GM12875 (cell line): Measurements from ENCODE around the gene SLC9A9.

Source experiments
- H3K4me3 ChIP-seq: one replicate; pipeline ENCODE4 v1.5.1; 2011; ENCODE audit warnings: low read depth, low read length, control low read depth
- CTCF ChIP-seq: IDR thresholded peaks from 2 replicates; pipeline ENCODE4 v1.5.1; 2011; ENCODE audit warnings: low read depth, mild to moderate bottlenecking, control low read depth, inconsistent platforms, low read length, moderate library complexity, borderline replicate concordance; ENCODE audit not compliant: insufficient read depth

The SLC9A9 gene

GRCh38 chr3:143585720-143586456 is 262.4 kb downstream of the SLC9A9 start:
- no peak overlapping the region for H3K4me3 ChIP-seq
- no peak for TF ChIP-seq CTCF

- no peak overlapping the region for H3K4me3 ChIP-seq
- no peak for TF ChIP-seq CTCF
Measured at GRCh38 chr3:143584474-143584873, 263.8 kb downstream of the SLC9A9 start.

GRCh38 chr3:143581972-143582722 is 266.1 kb downstream of the SLC9A9 start:
- no peak for TF ChIP-seq CTCF
- H3K4me3 ChIP-seq: no peak overlapping the region

GRCh38 chr3:143578810-143579435 is 269.3 kb downstream of the SLC9A9 start:
- TF ChIP-seq CTCF: no peak

GRCh38 chr3:143576568-143577270 is 271.5 kb downstream of the SLC9A9 start:
- H3K4me3 ChIP-seq: no peak overlapping the region
- no peak for TF ChIP-seq CTCF

More at GRCh38 chr3:143578810-143579435, 269.3 kb downstream of the SLC9A9 start:
- H3K4me3 ChIP-seq: no peak overlapping the region

GRCh38 chr3:143574933-143575332 is 273.3 kb downstream of the SLC9A9 start:
- TF ChIP-seq CTCF: no peak
- H3K4me3 ChIP-seq: no peak overlapping the region
